ENCODE data around the gene DDX24. TPM values are rescaled to one million over a fixed set of nuclear protein-coding genes. Genes with fewer than 3 reads are reported as not detected.

DDX24 gene
- total RNA-seq, 1 experiment from 2014 or later, result 40.4 TPM

GRCh38 chr14:94049625-94050023 lies 31.4 kb downstream of the DDX24 start:
- ChIA-PET POLR2A (ENCODE audit: unreplicated experiment) (no interaction called here), CTCF (no interaction called here)
- DNase-seq, result no peak
- Histone ChIP-seq H3K9me3 (ENCODE audit: insufficient read depth, low read depth) (no peaks in the 10 kb centered on the region), H3F3A (ENCODE audit: insufficient read depth, low read depth) (no peaks in the 10 kb centered on the region), H3K4me3 (no peak overlapping the region), H3K4me1 (replicated peaks; ENCODE audit: insufficient read depth) (no peaks in the 10 kb centered on the region), H3K9me2 (ENCODE audit: insufficient read depth) (no peaks in the 10 kb centered on the region), H3K27ac (no peak overlapping the region), H3K27me3 (ENCODE audit: insufficient read depth, low read depth) (no peaks in the 10 kb centered on the region), H3K36me3 (ENCODE audit: low read depth) (no peaks in the 10 kb centered on the region), H3K4me2 (no peak overlapping the region), H2AFZ (no peak overlapping the region), H3K79me2 (ENCODE audit: low read depth) (no peaks in the 10 kb centered on the region), H4K20me1 (ENCODE audit: insufficient read depth) (no peaks in the 10 kb centered on the region)
- intact Hi-C loops (cut with micrococcal nuclease; ENCODE audit: unreplicated experiment), result loop anchor here (5.0 kb wide), 1 partner anchor 88 kb away; no protein-coding TSS in a partner anchor
- BruUV-seq (replicated peaks), result no TSS peak
- TF ChIP-seq CTCF (conservative IDR thresholded peaks at IDR 0.05) (no peak), EZH2 (IDR thresholded peaks at IDR 0.05; ENCODE audit: low read depth) (no peak)

GRCh38 chr14:94048691-94049624 lies 32.0 kb downstream of the DDX24 start:
- H3K9me2 ChIP-seq (ENCODE audit: insufficient read depth), result no peaks in the 10 kb centered on the region
- no peaks in the 10 kb centered on the region for H4K20me1 ChIP-seq (ENCODE audit: insufficient read depth)
- H3K27ac ChIP-seq, result no peak overlapping the region
- H3K36me3 ChIP-seq (ENCODE audit: low read depth), result no peaks in the 10 kb centered on the region
- H3K79me2 ChIP-seq (ENCODE audit: low read depth), result no peaks in the 10 kb centered on the region
- no peaks in the 10 kb centered on the region for H3K9me3 ChIP-seq (ENCODE audit: insufficient read depth, low read depth)
- no peaks in the 10 kb centered on the region for H3K27me3 ChIP-seq (ENCODE audit: insufficient read depth, low read depth)
- intact Hi-C loops (cut with micrococcal nuclease; ENCODE audit: unreplicated experiment), result no loop called here
- ChIA-PET CTCF (no interaction called here), POLR2A (ENCODE audit: unreplicated experiment) (no interaction called here)
- H3F3A ChIP-seq (ENCODE audit: insufficient read depth, low read depth), result no peaks in the 10 kb centered on the region
- DNase-seq, result no peak
- H2AFZ ChIP-seq, result no peak overlapping the region
- no peak for TF ChIP-seq CTCF (conservative IDR thresholded peaks at IDR 0.05)
- TF ChIP-seq EZH2 (IDR thresholded peaks at IDR 0.05; ENCODE audit: low read depth), result no peak
- no peak overlapping the region for H3K4me3 ChIP-seq
- no peaks in the 10 kb centered on the region for H3K4me1 ChIP-seq (replicated peaks; ENCODE audit: insufficient read depth)
- H3K4me2 ChIP-seq, result no peak overlapping the region
- BruUV-seq (replicated peaks), result no TSS peak

GRCh38 chr14:94047581-94047980 lies 33.4 kb downstream of the DDX24 start:
- no peak overlapping the region for H3K4me2 ChIP-seq
- H3K4me1 ChIP-seq (replicated peaks; ENCODE audit: insufficient read depth), result no peaks in the 10 kb centered on the region
- DNase-seq, result no peak
- intact Hi-C loops (cut with micrococcal nuclease; ENCODE audit: unreplicated experiment), result no loop called here
- ChIA-PET CTCF (no interaction called here), POLR2A (ENCODE audit: unreplicated experiment) (no interaction called here)
- TF ChIP-seq CTCF (conservative IDR thresholded peaks at IDR 0.05), result no peak
- no peak for TF ChIP-seq EZH2 (IDR thresholded peaks at IDR 0.05; ENCODE audit: low read depth)
- no peaks in the 10 kb centered on the region for H3K79me2 ChIP-seq (ENCODE audit: low read depth)
- H3F3A ChIP-seq (ENCODE audit: insufficient read depth, low read depth), result no peaks in the 10 kb centered on the region
- no TSS peak for BruUV-seq (replicated peaks)
- no peaks in the 10 kb centered on the region for H3K36me3 ChIP-seq (ENCODE audit: low read depth)
- no peaks in the 10 kb centered on the region for H3K27me3 ChIP-seq (ENCODE audit: insufficient read depth, low read depth)
- no peak overlapping the region for H2AFZ ChIP-seq
- no peaks in the 10 kb centered on the region for H3K9me2 ChIP-seq (ENCODE audit: insufficient read depth)
- no peaks in the 10 kb centered on the region for H3K9me3 ChIP-seq (ENCODE audit: insufficient read depth, low read depth)
- H4K20me1 ChIP-seq (ENCODE audit: insufficient read depth), result no peaks in the 10 kb centered on the region
- H3K27ac ChIP-seq, result no peak overlapping the region
- H3K4me3 ChIP-seq, result no peak overlapping the region
